Vagina (tissue), 2 donors: ENCODE measurements around the gene PDLIM1.

Experiments used
- CTCF ChIP-seq, 3 experiments: fragments of 450-650 bp in 2 of 3; fragments of 200-600 bp in 1 of 3; sonication (generic) in 1 of 3; IDR thresholded peaks; one replicate each; pipeline ENCODE4 v1.5.1; 2017 to 2019; ENCODE audit warnings: antibody characterized with exemption in 3 of 3, mild to moderate bottlenecking in 2 of 3, moderate library complexity in 2 of 3
- POLR2A ChIP-seq, 2 donors: fragments of 450-650 bp; IDR thresholded peaks; one replicate each; pipeline ENCODE4 v1.6.1; 2017; ENCODE audit warnings: antibody characterized with exemption in 2 of 2, mild to moderate bottlenecking in 2 of 2, moderate library complexity in 2 of 2

- TF ChIP-seq CTCF (IDR thresholded peaks at IDR 0.05) (no peak), POLR2A (IDR thresholded peaks at IDR 0.05) (no peak)
Measured at GRCh38 chr10:95306318-95306650, 15.5 kb upstream of the PDLIM1 start.
